Astrocyte (in vitro differentiated cells and primary cell): ENCODE data around the gene XRN2.

ENCODE experiments used
- CTCF ChIP-seq: IDR thresholded peaks from 2 replicates; pipeline ENCODE4 v1.5.1; 2011; ENCODE audit warnings: low read depth, mild to moderate bottlenecking, inconsistent platforms, low read length, moderate library complexity; ENCODE audit not compliant: insufficient read depth
- EZH2 ChIP-seq: IDR thresholded peaks from 2 replicates; pipeline ENCODE4 v1.6.1; 2012; ENCODE audit warnings: mild to moderate bottlenecking, low read length, inconsistent platforms; ENCODE audit not compliant: insufficient read depth

- no peak for TF ChIP-seq CTCF
- TF ChIP-seq EZH2, result no peak
Measured at GRCh38 chr20:21430020-21430419, 126.9 kb downstream of the XRN2 start.
